GM23248 (cell line): ENCODE results near the gene MBD3L2.
"Not testable (repeated sequence)": the region's sequence is repeated elsewhere in the genome, so short reads cannot be mapped to it uniquely, and the experiment has no call there.

Experiments
- EZH2 ChIP-seq: fragments of 200-600 bp; sonication (generic); IDR thresholded peaks from 2 replicates; pipeline ENCODE4 v1.6.1; 2018; ENCODE audit warnings: antibody characterized with exemption, mild to moderate bottlenecking; ENCODE audit not compliant: insufficient read depth, poor library complexity, severe bottlenecking
- EZH2phosphoT487 ChIP-seq: fragments of 200-600 bp; sonication (generic); IDR thresholded peaks from 2 replicates; pipeline ENCODE4 v1.6.1; 2018; ENCODE audit warnings: antibody characterized with exemption, moderate library complexity, mild to moderate bottlenecking, low read depth; ENCODE audit not compliant: insufficient read depth

- not testable (repeated sequence) for TF ChIP-seq EZH2, EZH2phosphoT487
Observed at GRCh38 chr19:7056371-7056770, 7.2 kb downstream of the MBD3L2 start.
